Measurements from ENCODE around the gene SRSF3.
A peak's percentile ranks its signal among the peaks of the same experiment; 100 is the strongest.
"Not testable (repeated sequence)": the region's sequence is repeated elsewhere in the genome, so short reads cannot be mapped to it uniquely, and the experiment has no call there.

The SRSF3 gene

GRCh38 chr6:36594029-36594815 lies at the start of gene SRSF3:
Gene SRSF3 (plus strand): TSS chr6:36594362. CDS start chr6:36596763, 2,401 bp downstream.
- DNase-seq (ENCODE audit: low spot score) = peak; percentile 96
- peak; percentile 68 for FAIRE-seq

GRCh38 chr6:36545767-36546307 lies 48.3 kb upstream of the SRSF3 start:
- DNase-seq (ENCODE audit: low spot score) = no peak
- no peak for FAIRE-seq

- FAIRE-seq = no peak
Observed at GRCh38 chr6:36546308-36546919, 47.7 kb upstream of the SRSF3 start.

GRCh38 chr6:36546920-36547645 lies 47.1 kb upstream of the SRSF3 start, which contains the start of gene STK38:
Gene STK38 (minus strand): TSS chr6:36547479. CDS start chr6:36540202, 7,277 bp downstream.
- DNase-seq (ENCODE audit: low spot score) (peak; percentile 71), FAIRE-seq (no peak)

More at GRCh38 chr6:36546308-36546919, 47.7 kb upstream of the SRSF3 start:
- no peak for DNase-seq (ENCODE audit: low spot score)

DNA sequence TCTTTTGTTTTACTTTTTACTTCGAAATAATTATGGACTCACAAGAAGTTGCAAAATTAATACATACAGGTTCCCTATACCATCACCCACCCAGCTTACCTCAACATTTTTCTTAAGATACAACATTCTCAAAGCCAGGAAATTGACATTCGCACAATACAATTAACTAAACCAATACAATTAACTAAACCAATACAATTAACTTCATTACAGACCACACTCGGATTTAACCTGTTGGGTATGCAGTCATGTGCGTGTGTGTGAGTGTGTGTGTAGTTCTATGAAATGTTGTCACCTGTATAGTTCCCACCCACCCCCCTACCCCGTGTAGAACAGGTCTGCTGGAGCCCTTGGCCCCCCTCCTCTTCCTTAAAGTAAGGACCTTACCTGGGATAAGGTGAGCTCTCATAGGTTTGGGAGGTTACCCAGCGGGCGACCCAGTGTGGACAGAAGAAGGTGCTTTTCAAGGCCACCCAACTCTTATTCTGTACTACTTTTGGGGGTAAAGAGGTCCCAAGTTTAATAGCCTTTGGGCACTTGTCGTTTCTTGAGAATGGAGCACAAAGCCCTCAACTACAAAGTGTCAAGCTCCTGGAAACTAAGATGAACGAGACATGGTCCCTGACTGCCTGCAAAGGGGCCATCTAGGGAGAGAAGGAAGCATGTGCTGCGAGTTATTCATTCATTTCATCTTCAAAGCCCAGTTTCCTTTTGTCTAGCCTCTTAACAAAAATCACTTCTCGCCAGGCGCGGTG lies 46.3 kb upstream of the SRSF3 start:
- FAIRE-seq (no peak), DNase-seq (ENCODE audit: low spot score) (no peak)

DNA sequence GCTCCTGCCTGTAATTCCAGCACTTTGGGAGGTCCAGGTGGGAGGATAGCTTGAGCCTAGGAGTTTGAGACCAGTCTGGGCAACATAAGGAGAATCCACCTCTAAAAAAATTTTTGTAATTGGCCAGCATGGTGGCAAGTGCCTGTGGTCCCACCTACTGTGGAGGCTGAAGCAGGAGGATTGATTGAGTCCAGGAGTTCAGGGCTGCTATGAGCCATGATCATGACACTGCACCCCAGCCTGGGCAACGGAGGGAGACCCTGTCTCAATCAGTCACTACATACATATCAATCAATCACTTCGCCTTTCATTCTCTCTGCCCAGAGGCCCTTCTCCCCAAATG lies 45.8 kb upstream of the SRSF3 start:
- no peak for DNase-seq (ENCODE audit: low spot score)
- FAIRE-seq = no peak

DNA sequence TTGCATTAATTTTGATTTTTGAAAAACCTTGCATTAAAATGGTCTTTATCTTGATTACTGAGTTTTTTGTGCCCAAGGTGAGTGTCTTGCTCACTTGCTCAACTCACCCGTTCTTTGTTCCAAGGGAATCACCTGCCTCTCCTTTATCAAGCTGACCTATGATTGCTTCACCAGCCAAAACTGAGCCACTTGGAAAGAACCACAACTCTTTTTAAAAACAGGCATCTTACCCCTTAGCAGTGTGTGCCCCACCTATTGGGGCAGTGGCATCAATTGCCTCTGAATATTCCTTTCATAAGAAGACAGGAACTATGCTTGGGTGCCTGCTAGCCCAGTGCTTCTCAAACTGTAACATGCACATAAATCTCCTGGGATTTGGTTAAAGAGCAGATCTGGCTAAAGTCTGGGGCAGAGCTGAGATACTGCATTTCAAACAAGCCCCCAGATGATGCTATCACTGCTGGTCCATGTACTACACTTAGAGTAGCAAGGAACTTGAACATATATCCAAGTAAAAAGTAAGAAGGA lies 43.6 kb upstream of the SRSF3 start:
- no peak for FAIRE-seq
- DNase-seq (ENCODE audit: low spot score) = no peak

DNA sequence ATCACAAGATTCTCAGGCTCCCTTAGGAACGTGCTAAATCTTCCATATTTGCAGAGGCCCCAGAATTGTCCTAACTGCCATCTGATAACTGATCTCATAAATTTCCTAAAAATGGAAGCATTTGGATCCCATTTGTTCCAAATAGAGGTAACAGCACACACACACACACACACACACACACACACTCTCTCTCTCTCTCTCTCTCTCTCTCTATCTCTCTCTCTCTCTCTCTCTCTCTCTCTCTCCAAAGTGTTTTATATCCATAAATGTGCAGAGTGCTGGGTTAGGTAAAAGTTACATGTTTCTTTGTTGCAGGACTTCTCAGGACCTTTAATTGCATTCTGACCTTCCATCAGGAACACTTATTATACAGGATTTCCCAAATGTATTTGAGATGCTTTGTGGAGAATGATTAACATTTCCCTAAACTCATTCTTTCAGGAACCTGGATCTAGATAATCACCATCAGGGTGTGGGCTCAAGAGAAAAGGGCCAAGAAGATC lies 38.4 kb upstream of the SRSF3 start:
- FAIRE-seq (no peak), DNase-seq (ENCODE audit: low spot score) (no peak)

- FAIRE-seq (no peak), DNase-seq (ENCODE audit: low spot score) (no peak)
Observed at GRCh38 chr6:36556281-36556680, 37.9 kb upstream of the SRSF3 start.

GRCh38 chr6:36559011-36559793 lies 35.0 kb upstream of the SRSF3 start:
- DNase-seq (ENCODE audit: low spot score) (no peak), FAIRE-seq (no peak)

DNA sequence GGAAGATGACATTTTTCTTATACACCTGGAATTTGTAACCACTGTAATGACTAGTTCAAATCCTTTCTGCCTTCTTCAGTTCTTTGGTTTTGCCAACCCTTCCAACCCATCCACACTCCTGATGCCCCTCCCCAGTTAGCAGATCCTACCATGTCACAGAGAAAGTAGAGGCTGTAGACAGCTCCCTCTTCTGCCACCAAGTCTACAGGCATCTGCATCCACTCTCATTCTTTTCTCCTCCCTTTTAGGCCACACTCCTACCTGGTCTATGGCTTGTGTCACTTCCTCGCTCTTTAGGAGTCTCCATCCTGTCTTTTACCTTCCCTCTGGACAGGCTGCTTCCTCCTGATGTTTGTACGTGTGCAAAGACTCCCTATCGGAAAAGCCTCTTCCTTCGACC lies 33.3 kb upstream of the SRSF3 start:
- DNase-seq (ENCODE audit: low spot score) (no peak), FAIRE-seq (no peak)

- FAIRE-seq = no peak
- no peak for DNase-seq (ENCODE audit: low spot score)
Observed at GRCh38 chr6:36563237-36563927, 30.8 kb upstream of the SRSF3 start.

DNA sequence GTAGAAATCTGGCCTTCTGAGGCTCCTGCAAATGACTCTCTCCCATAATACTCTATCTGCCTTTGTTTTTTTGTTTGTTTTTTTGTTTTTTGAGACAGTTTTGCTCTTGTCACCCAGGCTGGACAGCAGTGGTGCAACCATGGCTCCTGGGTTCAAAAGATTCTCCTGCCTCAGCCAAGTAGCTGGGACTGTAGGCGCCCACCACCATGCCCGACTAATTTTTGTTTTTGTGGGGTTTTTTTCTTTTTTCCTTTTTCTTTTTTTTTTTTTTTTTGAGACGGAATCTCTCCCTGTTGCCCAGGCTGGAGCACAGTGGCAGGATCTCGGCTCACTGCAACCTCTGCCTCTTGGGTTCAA lies 30.3 kb upstream of the SRSF3 start:
- FAIRE-seq (no peak), DNase-seq (ENCODE audit: low spot score) (no peak)

GRCh38 chr6:36566418-36566905 lies 27.7 kb upstream of the SRSF3 start:
- DNase-seq (ENCODE audit: low spot score) = no peak
- FAIRE-seq = no peak

GRCh38 chr6:36570264-36570663 lies 23.9 kb upstream of the SRSF3 start:
- FAIRE-seq = no peak
- no peak for DNase-seq (ENCODE audit: low spot score)

GRCh38 chr6:36571122-36572043 lies 22.8 kb upstream of the SRSF3 start:
- FAIRE-seq = no peak
- no peak for DNase-seq (ENCODE audit: low spot score)

GRCh38 chr6:36572353-36573311 lies 21.5 kb upstream of the SRSF3 start:
- FAIRE-seq = not testable (repeated sequence)
- DNase-seq (ENCODE audit: low spot score) = peak; percentile 13

Data from RCC 7860 (cell line).